22Rv1 (cell line): ENCODE data around the gene PANX2.
A peak's percentile ranks its signal among the peaks of the same experiment; 100 is the strongest.

Experiments used
- H3K27ac ChIP-seq: fragments of 450-650 bp; 2 replicates; pipeline ENCODE4 v1.5.1; 2017
- CTCF ChIP-seq: fragments of 450-650 bp; IDR thresholded peaks from 2 replicates; pipeline ENCODE4 v1.5.1; 2017; ENCODE audit warnings: mild to moderate bottlenecking
- ZFX ChIP-seq: fragments of 450-650 bp; IDR thresholded peaks from 2 replicates; pipeline ENCODE4 v1.6.1; 2017; ENCODE audit warnings: antibody characterized with exemption, borderline replicate concordance

Gene PANX2

DNA sequence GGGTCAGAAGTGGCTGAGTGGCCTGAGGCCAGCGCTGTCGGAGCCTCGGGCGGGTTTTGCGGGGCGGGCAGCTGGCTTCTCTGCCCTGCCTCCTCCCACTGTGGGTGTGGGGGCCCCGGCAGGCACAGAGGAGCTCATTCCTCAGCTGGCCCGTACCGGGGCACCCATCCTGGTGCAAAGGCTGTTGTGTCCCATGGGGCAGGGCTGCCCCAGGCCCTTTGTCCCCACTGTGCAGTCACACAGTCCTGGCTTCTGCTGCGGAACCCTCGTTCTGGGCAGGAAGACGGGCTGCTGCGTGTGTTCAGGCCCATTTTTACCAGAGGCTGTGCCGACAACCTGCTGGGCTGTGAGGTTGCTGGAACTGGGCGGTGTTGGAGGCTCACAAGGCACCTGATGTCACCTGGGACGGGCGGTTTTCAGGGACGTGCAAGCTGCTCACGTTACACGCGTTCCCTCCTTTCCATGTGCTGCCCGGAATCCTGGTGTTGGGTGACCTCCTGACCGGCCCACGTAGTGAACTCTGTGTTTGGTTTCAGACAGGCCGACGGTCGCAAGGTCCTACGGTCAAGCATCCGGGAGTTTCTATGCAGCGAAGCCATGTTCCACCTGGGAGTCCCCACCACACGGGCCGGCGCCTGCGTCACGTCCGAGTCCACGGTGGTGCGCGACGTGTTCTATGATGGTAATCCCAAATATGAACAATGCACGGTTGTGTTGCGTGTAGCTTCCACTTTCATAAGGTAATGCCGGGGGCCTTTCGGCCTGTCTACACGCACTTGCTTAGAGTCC, 35.4 kb downstream of the PANX2 start:
- peak overlapping the region; percentile 34 for H3K27ac ChIP-seq
- TF ChIP-seq CTCF (no peak), ZFX (no peak)

- TF ChIP-seq ZFX, result no peak
- peak; percentile 64 for TF ChIP-seq CTCF
- peak overlapping the region; percentile 7; the same call in 1 of the 2 replicates for H3K27ac ChIP-seq
Measured at GRCh38 chr22:50206599-50206998, 36.1 kb downstream of the PANX2 start.

- peak overlapping the region; percentile 13; the same call in 1 of the 2 replicates for H3K27ac ChIP-seq
- no peak for TF ChIP-seq CTCF
- no peak for TF ChIP-seq ZFX
Measured at GRCh38 chr22:50207383-50208140, 37.0 kb downstream of the PANX2 start.

DNA sequence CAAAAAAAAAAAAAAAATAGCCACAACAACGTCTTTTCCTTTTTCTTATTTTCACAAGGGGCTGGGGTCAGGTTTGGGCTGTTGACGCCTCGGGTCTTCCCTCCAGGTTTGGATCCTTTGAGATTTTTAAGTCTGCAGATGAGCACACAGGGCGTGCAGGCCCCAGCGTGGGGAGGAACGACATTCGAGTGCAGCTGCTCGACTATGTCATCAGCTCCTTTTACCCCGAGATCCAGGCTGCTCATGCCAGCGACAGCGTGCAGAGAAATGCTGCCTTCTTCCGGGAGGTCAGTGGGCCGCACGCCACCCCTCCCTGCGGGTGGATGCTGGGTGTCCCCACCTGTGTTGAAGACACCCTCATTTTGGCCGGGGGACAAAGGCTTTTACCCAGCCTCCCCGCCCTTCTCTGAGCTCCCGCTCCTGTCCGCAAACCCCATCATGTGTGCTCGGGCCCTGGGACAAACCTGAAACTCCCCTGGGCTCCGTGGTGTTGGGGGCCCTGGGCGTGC, 38.0 kb downstream of the PANX2 start:
- H3K27ac ChIP-seq, result peak overlapping the region; percentile 13; the same call in 1 of the 2 replicates
- TF ChIP-seq ZFX (no peak), CTCF (no peak)

- H3K27ac ChIP-seq, result no peak overlapping the region
- TF ChIP-seq ZFX (no peak), CTCF (no peak)
Measured at GRCh38 chr22:50208939-50209892, 38.7 kb downstream of the PANX2 start.

GRCh38 chr22:50209893-50210292, 39.4 kb downstream of the PANX2 start:
- H3K27ac ChIP-seq, result peak overlapping the region; percentile 17; the same call in 1 of the 2 replicates
- TF ChIP-seq CTCF (peak; percentile 93), ZFX (no peak)
